Stomach smooth muscle (tissue), 2 donors: ENCODE measurements around the gene EMILIN3.

Source experiments
- H3K27ac ChIP-seq: one replicate; pipeline ENCODE4 v1.7.0; 2013; ENCODE audit warnings: mild to moderate bottlenecking, low read length, inconsistent platforms
- H3K27me3 ChIP-seq, 2 donors: one replicate each; pipeline ENCODE4 v1.7.0; 2013; ENCODE audit warnings: low read length in 2 of 2; ENCODE audit not compliant: insufficient read depth in 2 of 2, control insufficient read depth in 1 of 2
- H3K36me3 ChIP-seq, 2 donors: one replicate each; pipeline ENCODE4 v1.7.0; 2013; ENCODE audit warnings: low read length in 2 of 2; ENCODE audit not compliant: control insufficient read depth in 2 of 2, insufficient read depth in 2 of 2
- H3K4me1 ChIP-seq: one replicate; pipeline ENCODE4 v1.7.0; 2013; ENCODE audit warnings: low read length; ENCODE audit not compliant: control insufficient read depth, insufficient read depth
- H3K4me3 ChIP-seq, 2 donors: one replicate each; pipeline ENCODE4 v1.7.0; 2013; ENCODE audit warnings: low read length in 2 of 2
- H3K9ac ChIP-seq, 2 donors: one replicate each; pipeline ENCODE4 v1.7.0; 2013; ENCODE audit warnings: low read length in 2 of 2, mild to moderate bottlenecking in 1 of 2
- H3K9me3 ChIP-seq, 2 donors: one replicate each; pipeline ENCODE4 v1.7.0; 2013; ENCODE audit warnings: low read length in 2 of 2; ENCODE audit not compliant: control insufficient read depth in 2 of 2
- donor health status: healthy.
- donor health status: Pancreatic carcinoma.

The EMILIN3 gene

DNA sequence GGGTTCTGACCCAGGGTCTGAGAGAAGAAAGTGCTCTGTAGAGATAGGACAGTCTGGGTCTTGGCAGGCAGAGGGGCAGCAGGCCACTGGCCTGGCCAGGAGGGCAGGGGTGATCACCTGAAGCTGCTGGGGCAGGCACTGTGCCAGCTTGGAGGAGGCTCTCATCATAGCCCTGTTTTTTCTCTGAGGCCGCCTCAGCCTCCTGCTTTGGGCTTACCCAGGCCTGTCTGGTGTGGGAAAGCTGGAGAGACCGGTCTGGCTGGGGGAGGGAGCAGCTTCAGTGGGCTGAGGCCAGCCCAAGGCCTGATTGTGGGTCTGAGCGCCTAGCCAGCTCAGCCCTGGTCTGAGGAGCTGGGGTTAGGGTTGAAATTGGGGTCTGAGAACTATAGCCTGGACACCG is 22.1 kb downstream of the EMILIN3 start:
- H3K4me1 ChIP-seq: peaks cover 17% of the 10 kb centered on the region
- no peak overlapping the region for H3K4me3 ChIP-seq
- H3K27ac ChIP-seq: no peak overlapping the region
- no peaks in the 10 kb centered on the region for H3K9me3 ChIP-seq
- no peaks in the 10 kb centered on the region for H3K27me3 ChIP-seq
- H3K36me3 ChIP-seq: no peaks in the 10 kb centered on the region
- H3K9ac ChIP-seq: no peak overlapping the region

DNA sequence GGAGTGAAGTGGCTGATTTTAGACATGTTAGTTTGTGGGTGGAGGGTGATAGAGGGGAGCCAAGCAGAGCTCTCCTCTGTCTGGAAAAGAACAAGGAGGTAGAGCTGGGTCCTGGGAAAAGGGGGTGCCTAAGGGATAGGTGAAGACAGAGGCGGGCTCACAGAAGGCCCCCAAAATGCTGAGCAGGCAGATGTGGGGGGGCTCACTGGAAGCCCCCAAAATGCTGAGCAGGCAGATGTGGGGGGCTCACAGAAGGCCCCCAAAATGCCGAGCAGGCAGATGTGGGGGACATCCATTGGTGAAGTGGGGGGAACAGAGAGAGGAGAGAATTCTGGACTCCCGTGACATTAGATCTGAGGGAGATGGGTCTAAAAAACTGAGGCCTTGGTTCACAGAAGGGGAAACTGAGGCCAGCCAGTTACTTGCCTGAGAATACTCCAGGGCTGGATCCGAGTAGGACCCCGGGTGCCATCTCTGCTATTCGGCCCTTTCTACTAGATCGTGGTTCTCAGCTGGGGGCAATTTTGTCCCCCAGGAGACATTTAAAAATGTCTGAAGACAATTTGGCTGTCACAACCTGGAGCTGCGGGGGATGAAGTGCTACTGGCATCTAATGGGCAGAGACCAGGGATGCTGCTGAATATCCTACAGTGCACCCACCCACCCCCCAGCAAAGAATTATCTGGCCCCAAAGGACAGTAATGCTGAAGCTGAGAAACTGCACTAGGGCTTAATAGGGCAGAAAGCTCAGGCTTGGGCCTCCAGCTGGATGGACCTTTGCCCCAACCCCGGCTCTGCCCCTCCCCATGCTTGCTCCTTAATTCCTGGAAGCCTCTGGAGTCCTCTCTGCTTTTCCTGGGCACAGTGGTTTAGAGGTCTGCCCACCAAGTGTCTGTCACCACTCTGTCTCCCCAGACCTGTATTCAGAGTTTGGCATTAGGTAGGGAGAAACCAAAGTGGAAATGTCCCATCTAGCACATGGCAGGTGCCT is 23.8 kb downstream of the EMILIN3 start:
- Histone ChIP-seq H3K9me3 (no peaks in the 10 kb centered on the region), H3K9ac (no peak overlapping the region), H3K4me3 (no peak overlapping the region), H3K27ac (no peak overlapping the region), H3K27me3 (no peaks in the 10 kb centered on the region), H3K36me3 (no peaks in the 10 kb centered on the region), H3K4me1 (peaks cover 17% of the 10 kb centered on the region)

DNA sequence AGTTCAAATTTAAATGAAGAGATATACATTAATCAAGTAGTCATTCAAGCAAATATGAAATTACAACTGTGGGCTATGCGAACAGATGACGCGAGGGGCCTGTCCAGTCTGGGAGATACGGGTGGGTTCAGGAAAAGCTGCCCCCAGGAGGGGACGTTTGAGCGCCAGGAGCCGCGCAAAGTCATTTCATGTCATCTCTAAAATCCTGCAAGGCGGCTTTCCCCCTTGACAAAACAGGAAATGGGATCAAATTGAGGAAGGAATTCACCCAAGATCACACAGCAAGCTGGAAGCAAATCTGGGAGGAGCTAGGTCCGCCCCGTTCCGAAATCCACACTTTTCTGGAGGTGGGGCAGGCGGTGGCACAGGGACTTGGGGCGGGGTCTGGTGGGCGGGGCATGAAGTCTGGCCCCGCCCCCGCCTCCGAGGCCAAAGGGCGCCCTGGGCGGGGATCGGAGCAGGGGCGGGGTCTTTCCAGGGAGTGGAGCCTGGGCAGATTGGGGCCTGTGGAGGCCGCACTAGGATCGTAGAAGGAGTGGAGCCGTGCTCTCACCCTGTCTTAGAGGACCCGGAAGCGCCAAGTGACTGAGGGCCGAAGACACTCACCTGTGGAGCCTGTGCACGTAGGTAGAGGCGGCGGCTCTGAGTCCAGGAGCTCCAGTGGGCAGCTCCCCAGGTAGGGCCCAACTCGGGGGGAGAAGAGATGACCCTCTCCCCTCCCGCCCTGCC is 26.1 kb downstream of the EMILIN3 start, which contains the start of gene LPIN3:
TSS of gene LPIN3 (plus strand) at position 495 of the 729 bp plus-strand sequence. CDS start 4,983 bp downstream, outside the sequence.
- H3K9ac ChIP-seq: peak within 1 kb of the TSS in 1 of 2 donors; percentile 58

DNA sequence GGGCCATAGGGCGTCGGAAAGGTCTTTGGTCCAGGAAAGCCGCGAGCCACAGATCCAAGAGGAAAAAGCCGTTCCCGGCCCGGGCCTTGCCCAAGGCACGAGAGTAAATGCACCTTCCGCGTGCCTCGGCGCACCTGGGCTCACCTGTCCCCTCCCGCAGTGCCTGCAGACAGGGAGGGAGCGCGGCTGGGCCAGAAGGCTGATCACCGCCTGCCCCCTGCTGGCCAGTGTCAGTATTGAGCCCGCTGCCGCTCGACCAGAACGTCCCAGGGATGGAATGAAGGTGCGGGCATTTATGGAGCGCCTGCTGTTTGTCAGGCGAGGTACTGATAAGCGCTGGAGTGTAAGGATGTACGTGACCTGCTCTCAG is 26.7 kb downstream of the EMILIN3 start:
- H3K27ac ChIP-seq: peak overlapping the region; percentile 49
- no peaks in the 10 kb centered on the region for H3K36me3 ChIP-seq
- no peaks in the 10 kb centered on the region for H3K27me3 ChIP-seq
- H3K4me3 ChIP-seq: peak overlapping the region; percentile 41 to 72
- H3K9me3 ChIP-seq: no peaks in the 10 kb centered on the region
- H3K4me1 ChIP-seq: peaks cover 22% of the 10 kb centered on the region
- no peak overlapping the region for H3K9ac ChIP-seq

More for the DNA sequence above, 26.1 kb downstream of the EMILIN3 start, which contains the start of gene LPIN3:
- Histone ChIP-seq H3K4me1 (peaks cover 17% of the 10 kb centered on the region), H3K27ac (peak within 1 kb of the TSS; percentile 49), H3K36me3 (no peaks in the 10 kb centered on the region), H3K4me3 (peak within 1 kb of the TSS; percentile 41 to 72), H3K9me3 (no peaks in the 10 kb centered on the region), H3K27me3 (no peaks in the 10 kb centered on the region)

DNA sequence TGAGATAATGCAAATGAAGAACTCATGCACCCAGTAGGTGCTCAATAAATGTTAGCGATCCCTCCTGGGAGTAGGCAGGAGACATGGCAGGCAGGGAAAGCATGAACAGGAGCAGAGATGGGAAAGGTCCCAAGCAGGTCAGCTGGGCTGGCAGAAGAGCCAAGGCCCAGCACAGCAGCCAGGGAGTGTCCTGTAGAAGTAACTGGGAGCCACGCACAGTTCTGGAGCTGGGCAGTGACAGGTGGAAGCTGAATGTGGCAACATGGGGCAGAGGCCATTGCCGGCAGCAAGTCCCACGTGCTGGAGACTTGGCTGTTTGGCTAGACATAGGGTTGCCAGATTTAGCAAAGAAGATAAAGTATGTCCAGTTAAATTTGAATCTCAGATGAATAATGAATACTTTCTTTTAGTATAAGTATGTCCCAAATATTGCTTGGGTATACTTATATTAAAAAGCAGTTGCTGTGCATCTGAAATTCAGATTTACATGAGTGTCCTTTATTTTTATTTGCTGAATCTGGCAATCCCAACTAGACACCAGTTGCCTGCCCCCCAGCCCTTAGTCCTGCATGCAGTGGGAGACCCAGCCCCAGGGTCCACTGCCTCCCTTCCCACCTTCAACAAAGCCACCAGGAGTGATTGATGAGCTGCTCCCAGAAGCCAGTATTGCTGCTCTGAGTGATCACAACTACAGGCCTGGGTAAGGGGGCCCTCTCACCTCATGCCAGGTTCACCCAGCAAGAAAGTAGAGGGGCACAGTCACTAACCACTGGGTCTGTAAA is 29.7 kb downstream of the EMILIN3 start:
- no peak overlapping the region for H3K4me3 ChIP-seq
- no peak overlapping the region for H3K27ac ChIP-seq
- H3K36me3 ChIP-seq: no peaks in the 10 kb centered on the region
- H3K9me3 ChIP-seq: no peaks in the 10 kb centered on the region
- no peaks in the 10 kb centered on the region for H3K27me3 ChIP-seq
- peaks cover 31% of the 10 kb centered on the region for H3K4me1 ChIP-seq
- no peak overlapping the region for H3K9ac ChIP-seq

DNA sequence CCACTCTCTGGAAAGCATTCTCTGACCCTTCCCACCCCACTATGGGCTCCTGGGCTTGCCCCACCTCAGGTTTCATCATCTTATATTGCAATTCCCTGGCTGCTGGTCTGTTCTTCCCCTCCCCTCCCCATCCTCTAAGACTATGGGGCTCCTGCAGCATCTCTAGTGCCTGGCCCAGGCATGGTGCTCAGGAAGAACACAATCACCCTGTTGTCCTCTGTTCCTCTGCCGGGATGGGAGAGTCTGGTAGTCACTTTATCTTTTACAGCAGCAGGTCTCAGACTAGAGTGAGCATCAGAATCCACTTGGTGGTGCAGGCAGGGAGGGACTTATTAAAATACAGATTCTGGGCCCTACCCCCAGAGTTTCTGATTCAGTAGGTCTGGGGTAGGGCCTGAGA is 31.0 kb downstream of the EMILIN3 start:
- Histone ChIP-seq H3K4me3 (no peak overlapping the region), H3K27ac (no peak overlapping the region), H3K27me3 (no peaks in the 10 kb centered on the region), H3K36me3 (no peaks in the 10 kb centered on the region), H3K9me3 (no peaks in the 10 kb centered on the region), H3K4me1 (peaks cover 23% of the 10 kb centered on the region), H3K9ac (no peak overlapping the region)

DNA sequence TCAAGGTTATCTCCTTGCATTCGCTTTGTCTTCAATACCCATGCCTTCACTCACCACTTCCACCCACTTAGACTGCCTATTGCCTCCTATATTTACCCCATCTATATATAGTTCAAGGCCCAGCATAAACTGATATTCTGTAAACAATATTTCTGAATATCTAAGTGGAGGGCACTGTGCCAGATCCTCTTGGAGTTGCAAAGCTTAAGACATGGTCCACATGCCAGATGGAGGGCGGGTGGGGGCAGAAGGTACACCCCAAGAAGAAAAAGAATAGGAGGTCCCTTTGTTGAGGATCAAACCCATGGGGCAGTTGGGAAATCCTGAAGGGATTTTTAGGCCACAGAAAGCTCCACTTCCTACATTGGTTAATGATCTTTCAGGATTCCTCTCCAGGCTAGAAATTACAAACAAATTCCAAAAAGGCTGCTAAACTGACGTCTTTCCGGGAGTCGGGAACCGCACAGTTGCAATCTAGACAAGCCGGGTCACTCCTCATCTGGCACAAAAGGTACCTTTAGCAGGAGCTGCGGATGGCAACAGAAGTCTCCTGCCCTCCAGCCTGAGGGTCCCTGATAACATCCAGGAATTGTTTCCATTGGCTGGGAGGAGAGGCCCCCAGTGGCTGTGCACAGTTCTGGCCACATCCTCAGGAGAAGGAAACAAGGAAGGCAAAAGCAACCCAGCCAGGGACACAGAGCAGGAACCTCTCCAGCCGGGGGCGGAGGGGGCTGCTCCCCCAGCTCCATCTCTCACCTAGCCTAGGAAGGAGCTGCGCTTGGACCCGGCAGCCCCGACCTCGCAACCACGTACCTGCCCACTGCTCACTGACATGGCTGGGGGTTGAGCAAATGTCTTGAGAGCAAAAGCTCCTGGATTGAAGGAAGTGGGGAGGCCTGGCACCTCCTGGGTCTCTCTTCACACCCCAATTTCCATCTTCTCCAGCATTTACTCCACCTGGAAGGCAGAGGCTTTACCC is 31.9 kb downstream of the EMILIN3 start:
- H3K36me3 ChIP-seq: no peaks in the 10 kb centered on the region
- H3K27me3 ChIP-seq: no peaks in the 10 kb centered on the region
- peak overlapping the region; percentile 41 for H3K27ac ChIP-seq
- no peaks in the 10 kb centered on the region for H3K9me3 ChIP-seq
- peak overlapping the region in 1 of 2 donors; percentile 29 for H3K9ac ChIP-seq
- H3K4me3 ChIP-seq: no peak overlapping the region
- H3K4me1 ChIP-seq: peaks cover 19% of the 10 kb centered on the region

DNA sequence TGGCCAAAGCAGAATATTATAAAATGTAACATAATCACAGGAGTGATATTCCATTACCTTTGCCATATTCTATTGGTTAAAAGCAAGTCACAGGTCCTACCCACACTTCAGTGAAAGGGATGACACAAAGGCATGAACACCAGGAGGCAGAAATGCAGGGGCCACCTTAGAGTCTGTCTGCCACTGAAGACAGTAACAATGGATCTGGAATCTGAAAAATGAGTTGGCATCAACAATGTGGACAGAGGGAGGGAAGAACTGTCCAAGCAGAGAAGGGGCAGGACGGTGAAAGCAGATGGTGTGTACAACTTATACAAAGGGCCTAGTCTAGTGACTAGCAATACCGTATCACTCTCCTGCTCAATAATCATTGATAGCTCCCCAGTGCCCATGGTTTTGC is 32.6 kb downstream of the EMILIN3 start:
- no peaks in the 10 kb centered on the region for H3K36me3 ChIP-seq
- H3K9ac ChIP-seq: peak overlapping the region in 1 of 2 donors; percentile 29
- no peaks in the 10 kb centered on the region for H3K27me3 ChIP-seq
- H3K4me1 ChIP-seq: peaks cover 24% of the 10 kb centered on the region
- no peak overlapping the region for H3K4me3 ChIP-seq
- H3K27ac ChIP-seq: no peak overlapping the region
- H3K9me3 ChIP-seq: no peaks in the 10 kb centered on the region

DNA sequence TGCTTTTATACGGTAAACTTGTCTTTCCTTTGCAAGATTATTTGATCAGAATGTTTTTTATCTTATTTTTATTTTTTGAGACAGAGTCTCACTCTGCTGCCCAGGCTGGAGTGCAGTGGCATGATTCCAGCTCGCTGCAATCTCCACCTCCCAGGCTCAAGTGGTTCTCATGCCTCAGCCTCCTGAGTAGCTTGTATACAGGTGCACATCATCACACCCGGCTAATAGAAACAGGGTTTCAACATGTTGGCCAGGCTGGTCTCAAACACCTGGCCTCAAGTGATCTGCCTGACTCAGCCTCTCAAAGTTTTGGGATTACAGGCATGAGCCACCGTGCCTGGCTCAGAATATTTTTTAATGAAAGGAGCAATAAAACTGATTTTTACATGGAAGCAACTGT is 34.9 kb downstream of the EMILIN3 start:
- Histone ChIP-seq H3K36me3 (no peaks in the 10 kb centered on the region), H3K4me1 (peaks cover 26% of the 10 kb centered on the region), H3K27ac (no peak overlapping the region), H3K27me3 (no peaks in the 10 kb centered on the region), H3K9ac (no peak overlapping the region), H3K4me3 (no peak overlapping the region), H3K9me3 (no peaks in the 10 kb centered on the region)
